Neural cell (in vitro differentiated cells): Measurements from ENCODE around the gene RNF17. TPM values are rescaled to one million over a fixed set of nuclear protein-coding genes. Genes with fewer than 3 reads are reported as not detected.

ENCODE experiments used
- H2AFZ ChIP-seq: fragments of 200-600, 300-800 bp; sonication (generic), shearing (Covaris generic); 2 replicates; pipeline ENCODE4 v1.6.0; 2014; ENCODE audit warnings: low read depth, mild to moderate bottlenecking, antibody characterized with exemption, low read length, moderate library complexity
- H3F3A ChIP-seq: fragments of 200-600 bp; shearing (Covaris generic); 2 replicates; pipeline ENCODE4 v1.6.1; 2016; ENCODE audit warnings: mild to moderate bottlenecking, moderate library complexity, mixed read lengths, antibody characterized with exemption, low read length; ENCODE audit not compliant: insufficient read depth, poor library complexity, severe bottlenecking
- H3K27ac ChIP-seq: fragments of 200-600, 300-800 bp; sonication (generic), shearing (Covaris generic); 2 replicates; pipeline ENCODE4 v1.5.1; 2014; ENCODE audit warnings: mild to moderate bottlenecking, low read length, moderate library complexity
- H3K27me3 ChIP-seq: fragments of 300-800, 200-600 bp; sonication (generic), shearing (Covaris generic); 2 replicates; pipeline ENCODE4 v1.6.0; 2014; ENCODE audit warnings: mild to moderate bottlenecking, low read depth, low read length, moderate library complexity; ENCODE audit not compliant: insufficient read depth
- H3K36me3 ChIP-seq: fragments of 300-800, 200-600 bp; sonication (generic), shearing (Covaris generic); 2 replicates; pipeline ENCODE4 v1.5.1; 2014; ENCODE audit warnings: mild to moderate bottlenecking, antibody characterized with exemption, low read length, moderate library complexity; ENCODE audit not compliant: insufficient read depth
- H3K4me2 ChIP-seq: fragments of 300-800, 200-600 bp; sonication (generic), shearing (Covaris generic); 2 replicates; pipeline ENCODE4 v1.6.0; 2014; ENCODE audit warnings: mild to moderate bottlenecking, low read length
- H3K4me3 ChIP-seq: fragments of 300-800, 200-600 bp; sonication (generic), shearing (Covaris generic); 2 replicates; pipeline ENCODE4 v1.5.1; 2014; ENCODE audit warnings: mild to moderate bottlenecking, low read length, moderate library complexity
- H3K79me2 ChIP-seq: fragments of 200-600 bp; shearing (Covaris generic); replicated peaks from 2 replicates; pipeline ENCODE4 v1.6.0; 2014; ENCODE audit warnings: mild to moderate bottlenecking, low read length, moderate library complexity; ENCODE audit not compliant: insufficient read depth
- H3K9ac ChIP-seq: fragments of 300-800, 200-600 bp; sonication (generic), shearing (Covaris generic); 2 replicates; pipeline ENCODE4 v1.6.1; 2016; ENCODE audit warnings: mild to moderate bottlenecking, low read length, mixed read lengths
- H3K9me2 ChIP-seq: fragments of 200-600 bp; shearing (Covaris generic); 2 replicates; pipeline ENCODE4 v1.6.1; 2016; ENCODE audit warnings: mild to moderate bottlenecking, low read length, mixed read lengths; ENCODE audit not compliant: insufficient read depth
- H3K9me3 ChIP-seq: fragments of 200-600, 300-800 bp; sonication (generic), shearing (Covaris generic); 2 replicates; pipeline ENCODE4 v1.6.1; 2016; ENCODE audit warnings: mild to moderate bottlenecking, mixed run types, low read length, moderate library complexity, mixed read lengths
- H4K20me1 ChIP-seq: fragments of 200-600 bp; shearing (Covaris generic); 2 replicates; pipeline ENCODE4 v1.6.1; 2016; ENCODE audit warnings: mild to moderate bottlenecking, mixed run types; ENCODE audit not compliant: insufficient read depth
- EP300 ChIP-seq: fragments of 450-650 bp; conservative IDR thresholded peaks from 2 replicates; pipeline ENCODE4 v1.6.1; 2014; ENCODE audit warnings: antibody characterized with exemption, mild to moderate bottlenecking, moderate library complexity; ENCODE audit not compliant: poor library complexity, severe bottlenecking
- EZH2 ChIP-seq: fragments of 200-600, 300-800 bp; shearing (Covaris generic), sonication (generic); IDR thresholded peaks from 2 replicates; pipeline ENCODE4 v1.6.1; 2014; ENCODE audit warnings: antibody characterized with exemption, low read length, borderline replicate concordance, mild to moderate bottlenecking; ENCODE audit not compliant: insufficient read depth, poor library complexity, severe bottlenecking
- MXI1 ChIP-seq: fragments of 450-650 bp; conservative IDR thresholded peaks from 2 replicates; pipeline ENCODE4 v1.6.1; 2014; ENCODE audit warnings: antibody characterized with exemption, mild to moderate bottlenecking; ENCODE audit not compliant: poor library complexity, severe bottlenecking
- POLR2AphosphoS5 ChIP-seq: IDR thresholded peaks from 2 replicates; pipeline ENCODE4 v1.6.1; 2012
- RAD21 ChIP-seq: fragments of 450-650 bp; conservative IDR thresholded peaks from 2 replicates; pipeline ENCODE4 v1.6.1; 2014; ENCODE audit warnings: antibody characterized with exemption, mild to moderate bottlenecking, moderate library complexity
- SMC3 ChIP-seq: fragments of 450-650 bp; conservative IDR thresholded peaks from 2 replicates; pipeline ENCODE4 v1.6.1; 2014; ENCODE audit warnings: antibody characterized with exemption, mild to moderate bottlenecking, moderate library complexity; ENCODE audit not compliant: poor library complexity
- TAF1 ChIP-seq: IDR thresholded peaks from 2 replicates; pipeline ENCODE4 v1.6.1; 2012; ENCODE audit warnings: low read depth
- polyA plus RNA-seq: library from polyadenylated mRNA; depleted of rRNA; stranded (reverse); fragments of >200 nt; gene quantifications from 2 replicates; pipeline ENCODE4 v1.2.3, GENCODE V29; 2014
- TF ChIP-seq, protein P1 (sequence below): fragments of 450-650 bp; IDR thresholded peaks from 2 replicates; pipeline ENCODE4 v1.5.1; 2014; ENCODE audit warnings: antibody characterized with exemption, mild to moderate bottlenecking, moderate library complexity; ENCODE audit not compliant: poor library complexity, severe bottlenecking
- TF ChIP-seq, protein P2 (sequence below): IDR thresholded peaks from 2 replicates; pipeline ENCODE4 v1.6.1; 2012; ENCODE audit warnings: borderline replicate concordance

RNF17 gene
- polyA plus RNA-seq, 1 donor from 2014 or later = not detected

DNA sequence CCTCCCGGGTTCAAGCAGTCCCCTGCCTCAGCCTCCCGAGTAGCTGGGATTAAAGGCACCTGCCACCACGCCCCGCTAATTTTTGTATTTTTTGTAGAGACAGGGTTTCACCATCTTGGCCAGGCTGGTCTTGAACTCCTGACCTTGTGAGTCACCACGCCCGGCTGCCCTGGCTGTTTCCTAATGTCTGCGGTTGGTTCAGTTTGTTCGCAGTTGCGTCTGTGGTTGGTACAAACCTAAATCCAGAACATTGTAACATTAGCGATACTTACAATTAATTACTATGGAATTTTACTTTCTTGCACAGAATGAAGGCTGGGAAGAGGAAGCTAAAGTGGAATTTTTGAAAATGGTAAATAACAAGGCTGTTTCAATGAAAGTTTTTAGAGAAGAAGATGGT is 38.1 kb downstream of the RNF17 start:
- H3K9me2 ChIP-seq = no peaks in the 10 kb centered on the region
- H3K79me2 ChIP-seq = no peaks in the 10 kb centered on the region
- H3K4me3 ChIP-seq = no peak overlapping the region
- no peaks in the 10 kb centered on the region for H3K36me3 ChIP-seq
- no peak overlapping the region for H2AFZ ChIP-seq
- H3K27ac ChIP-seq = no peak overlapping the region
- no peak overlapping the region for H3K4me2 ChIP-seq
- no peaks in the 10 kb centered on the region for H3K27me3 ChIP-seq
- H3F3A ChIP-seq = no peaks in the 10 kb centered on the region
- H3K9me3 ChIP-seq = no peaks in the 10 kb centered on the region
- H3K9ac ChIP-seq = no peak overlapping the region
- no peaks in the 10 kb centered on the region for H4K20me1 ChIP-seq
- no peak for TF ChIP-seq RAD21
- no peak for TF ChIP-seq SMC3
- no peak for TF ChIP-seq TAF1
- no peak for TF ChIP-seq EP300
- TF ChIP-seq POLR2AphosphoS5 = no peak
- TF ChIP-seq EZH2 = no peak
- TF ChIP-seq MXI1 = no peak
- TF ChIP-seq, protein P1, sequence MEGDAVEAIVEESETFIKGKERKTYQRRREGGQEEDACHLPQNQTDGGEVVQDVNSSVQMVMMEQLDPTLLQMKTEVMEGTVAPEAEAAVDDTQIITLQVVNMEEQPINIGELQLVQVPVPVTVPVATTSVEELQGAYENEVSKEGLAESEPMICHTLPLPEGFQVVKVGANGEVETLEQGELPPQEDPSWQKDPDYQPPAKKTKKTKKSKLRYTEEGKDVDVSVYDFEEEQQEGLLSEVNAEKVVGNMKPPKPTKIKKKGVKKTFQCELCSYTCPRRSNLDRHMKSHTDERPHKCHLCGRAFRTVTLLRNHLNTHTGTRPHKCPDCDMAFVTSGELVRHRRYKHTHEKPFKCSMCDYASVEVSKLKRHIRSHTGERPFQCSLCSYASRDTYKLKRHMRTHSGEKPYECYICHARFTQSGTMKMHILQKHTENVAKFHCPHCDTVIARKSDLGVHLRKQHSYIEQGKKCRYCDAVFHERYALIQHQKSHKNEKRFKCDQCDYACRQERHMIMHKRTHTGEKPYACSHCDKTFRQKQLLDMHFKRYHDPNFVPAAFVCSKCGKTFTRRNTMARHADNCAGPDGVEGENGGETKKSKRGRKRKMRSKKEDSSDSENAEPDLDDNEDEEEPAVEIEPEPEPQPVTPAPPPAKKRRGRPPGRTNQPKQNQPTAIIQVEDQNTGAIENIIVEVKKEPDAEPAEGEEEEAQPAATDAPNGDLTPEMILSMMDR = no peak
- TF ChIP-seq, protein P2, sequence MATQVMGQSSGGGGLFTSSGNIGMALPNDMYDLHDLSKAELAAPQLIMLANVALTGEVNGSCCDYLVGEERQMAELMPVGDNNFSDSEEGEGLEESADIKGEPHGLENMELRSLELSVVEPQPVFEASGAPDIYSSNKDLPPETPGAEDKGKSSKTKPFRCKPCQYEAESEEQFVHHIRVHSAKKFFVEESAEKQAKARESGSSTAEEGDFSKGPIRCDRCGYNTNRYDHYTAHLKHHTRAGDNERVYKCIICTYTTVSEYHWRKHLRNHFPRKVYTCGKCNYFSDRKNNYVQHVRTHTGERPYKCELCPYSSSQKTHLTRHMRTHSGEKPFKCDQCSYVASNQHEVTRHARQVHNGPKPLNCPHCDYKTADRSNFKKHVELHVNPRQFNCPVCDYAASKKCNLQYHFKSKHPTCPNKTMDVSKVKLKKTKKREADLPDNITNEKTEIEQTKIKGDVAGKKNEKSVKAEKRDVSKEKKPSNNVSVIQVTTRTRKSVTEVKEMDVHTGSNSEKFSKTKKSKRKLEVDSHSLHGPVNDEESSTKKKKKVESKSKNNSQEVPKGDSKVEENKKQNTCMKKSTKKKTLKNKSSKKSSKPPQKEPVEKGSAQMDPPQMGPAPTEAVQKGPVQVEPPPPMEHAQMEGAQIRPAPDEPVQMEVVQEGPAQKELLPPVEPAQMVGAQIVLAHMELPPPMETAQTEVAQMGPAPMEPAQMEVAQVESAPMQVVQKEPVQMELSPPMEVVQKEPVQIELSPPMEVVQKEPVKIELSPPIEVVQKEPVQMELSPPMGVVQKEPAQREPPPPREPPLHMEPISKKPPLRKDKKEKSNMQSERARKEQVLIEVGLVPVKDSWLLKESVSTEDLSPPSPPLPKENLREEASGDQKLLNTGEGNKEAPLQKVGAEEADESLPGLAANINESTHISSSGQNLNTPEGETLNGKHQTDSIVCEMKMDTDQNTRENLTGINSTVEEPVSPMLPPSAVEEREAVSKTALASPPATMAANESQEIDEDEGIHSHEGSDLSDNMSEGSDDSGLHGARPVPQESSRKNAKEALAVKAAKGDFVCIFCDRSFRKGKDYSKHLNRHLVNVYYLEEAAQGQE = no peak

DNA sequence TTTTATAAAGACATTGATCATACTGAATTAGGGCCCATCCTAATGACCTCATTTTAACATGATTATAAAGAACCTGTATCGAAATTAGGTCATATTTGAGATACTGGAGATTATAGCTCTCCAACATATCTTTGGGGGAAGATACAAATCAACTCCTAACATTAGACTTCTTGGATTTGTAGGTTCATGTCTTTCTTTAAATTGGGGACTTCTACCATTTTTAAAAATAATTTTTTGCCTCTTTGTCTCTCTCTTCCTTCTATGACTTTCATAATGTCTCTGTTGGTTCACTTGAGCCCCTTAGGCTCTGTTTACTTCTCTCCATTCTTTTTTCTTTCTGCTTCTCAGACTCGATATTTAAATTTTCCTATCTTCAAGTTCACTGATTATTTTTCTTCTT is 57.2 kb downstream of the RNF17 start:
- Histone ChIP-seq H3K27me3 (no peaks in the 10 kb centered on the region), H3K4me2 (no peak overlapping the region), H3K9me2 (no peaks in the 10 kb centered on the region), H3K79me2 (no peaks in the 10 kb centered on the region), H2AFZ (no peak overlapping the region), H3K9me3 (no peaks in the 10 kb centered on the region), H3K4me3 (no peak overlapping the region), H3F3A (no peaks in the 10 kb centered on the region), H3K9ac (no peak overlapping the region), H4K20me1 (no peaks in the 10 kb centered on the region), H3K36me3 (no peaks in the 10 kb centered on the region), H3K27ac (no peak overlapping the region)
- TF ChIP-seq MXI1 (no peak), TAF1 (no peak), SMC3 (no peak), POLR2AphosphoS5 (no peak), EZH2 (no peak), EP300 (no peak), RAD21 (no peak)
- TF ChIP-seq, protein P1 = no peak
- TF ChIP-seq, protein P2 = no peak
